OCI-LY7 (cell line): ENCODE measurements around the gene SPIB.
"Not testable (repeated sequence)": the region's sequence is repeated elsewhere in the genome, so short reads cannot be mapped to it uniquely, and the experiment has no call there.

Experiments used
- EZH2phosphoT487 ChIP-seq: fragments of 200-600 bp; sonication (generic); IDR thresholded peaks from 2 replicates; pipeline ENCODE4 v1.6.1; 2018; ENCODE audit warnings: low read depth, borderline replicate concordance, mild to moderate bottlenecking, mixed run types, antibody characterized with exemption, low read length, moderate library complexity, mixed read lengths
- TF ChIP-seq, protein P1 (sequence below): fragments of 200-600 bp; sonication (generic); conservative IDR thresholded peaks from 2 replicates; pipeline ENCODE4 v1.5.1; 2014; ENCODE audit warnings: mild to moderate bottlenecking, antibody characterized with exemption, low read length, moderate library complexity, mixed read lengths

GRCh38 chr19:50439130-50439529, 20.4 kb downstream of the SPIB start:
- TF ChIP-seq, protein P1, sequence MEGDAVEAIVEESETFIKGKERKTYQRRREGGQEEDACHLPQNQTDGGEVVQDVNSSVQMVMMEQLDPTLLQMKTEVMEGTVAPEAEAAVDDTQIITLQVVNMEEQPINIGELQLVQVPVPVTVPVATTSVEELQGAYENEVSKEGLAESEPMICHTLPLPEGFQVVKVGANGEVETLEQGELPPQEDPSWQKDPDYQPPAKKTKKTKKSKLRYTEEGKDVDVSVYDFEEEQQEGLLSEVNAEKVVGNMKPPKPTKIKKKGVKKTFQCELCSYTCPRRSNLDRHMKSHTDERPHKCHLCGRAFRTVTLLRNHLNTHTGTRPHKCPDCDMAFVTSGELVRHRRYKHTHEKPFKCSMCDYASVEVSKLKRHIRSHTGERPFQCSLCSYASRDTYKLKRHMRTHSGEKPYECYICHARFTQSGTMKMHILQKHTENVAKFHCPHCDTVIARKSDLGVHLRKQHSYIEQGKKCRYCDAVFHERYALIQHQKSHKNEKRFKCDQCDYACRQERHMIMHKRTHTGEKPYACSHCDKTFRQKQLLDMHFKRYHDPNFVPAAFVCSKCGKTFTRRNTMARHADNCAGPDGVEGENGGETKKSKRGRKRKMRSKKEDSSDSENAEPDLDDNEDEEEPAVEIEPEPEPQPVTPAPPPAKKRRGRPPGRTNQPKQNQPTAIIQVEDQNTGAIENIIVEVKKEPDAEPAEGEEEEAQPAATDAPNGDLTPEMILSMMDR, result not testable (repeated sequence)
- TF ChIP-seq EZH2phosphoT487, result not testable (repeated sequence)
